ENCODE measurements around the gene CD79A.

- TF ChIP-seq CTCF (IDR thresholded peaks at IDR 0.05) (no peak), POLR2A (IDR thresholded peaks at IDR 0.05) (no peak)
These were observed 15.2 kb upstream of the CD79A start for GRCh38 chr19:41861846-41862245.

Measured in heart left ventricle (tissue), 13 donors.